Gastrocnemius medialis (tissue), 4 donors: ENCODE data around the gene EPB41L4A. TPM values are rescaled to one million over a fixed set of nuclear protein-coding genes. Genes with fewer than 3 reads are reported as not detected.

ENCODE experiments used
- ATAC-seq, 2 donors: fragments of 150-250 bp; one replicate each; pipeline ENCODE4 v1.9.1; 2016
- DNase-seq, 2 donors: peaks; one replicate each; pipeline ENCODE4 v3.0.0-alpha.2; 2019
- H3K27ac ChIP-seq, 4 donors: fragments of 200-600 bp; sonication (generic); 1 replicate in 1 of 4; 2 replicates in 3 of 4; pipeline ENCODE4 v1.5.1; 2016 to 2018; ENCODE audit warnings: mild to moderate bottlenecking in 2 of 4, moderate library complexity in 1 of 4
- H3K27me3 ChIP-seq, 3 donors: fragments of 200-600 bp; sonication (generic) in 2 of 3; 1 replicate in 1 of 3; 2 replicates in 2 of 3; pipeline versions ENCODE4 v1.5.1 to v1.6.0; 2016 to 2019; ENCODE audit warnings: mild to moderate bottlenecking in 1 of 3, moderate library complexity in 1 of 3
- H3K36me3 ChIP-seq, 2 donors: fragments of 200-600 bp; sonication (generic) in 1 of 2; one replicate each; pipeline ENCODE4 v1.5.1; 2017 to 2018
- H3K4me1 ChIP-seq, 2 donors: fragments of 200-600 bp; sonication (generic) in 1 of 2; one replicate each; pipeline ENCODE4 v1.5.1; 2016 to 2017; ENCODE audit warnings: mild to moderate bottlenecking in 2 of 2
- H3K4me3 ChIP-seq, 4 donors: fragments of 200-600 bp; sonication (generic) in 3 of 4; 1 replicate in 1 of 4; 2 replicates in 3 of 4; pipeline ENCODE4 v1.5.1; 2016 to 2019; ENCODE audit warnings: mild to moderate bottlenecking in 2 of 4
- H3K9me3 ChIP-seq, 3 donors: fragments of 200-600 bp; sonication (generic) in 2 of 3; 1 replicate in 1 of 3; 2 replicates in 2 of 3; pipeline ENCODE4 v1.5.1; 2016 to 2019
- CTCF ChIP-seq, 5 experiments: fragments of 450-650 bp in 3 of 5; fragments of 200-600 bp in 2 of 5; sonication (generic) in 2 of 5; IDR thresholded peaks in 4 of 5; conservative IDR thresholded peaks in 1 of 5; 1 replicate in 4 of 5; 2 replicates in 1 of 5; pipeline ENCODE4 v1.5.1; 2016 to 2019; ENCODE audit warnings: antibody characterized with exemption in 5 of 5, mild to moderate bottlenecking in 3 of 5, moderate library complexity in 3 of 5
- POLR2A ChIP-seq, 2 donors: fragments of 450-650 bp; IDR thresholded peaks; one replicate each; pipeline ENCODE4 v1.6.1; 2017; ENCODE audit warnings: antibody characterized with exemption in 2 of 2, mild to moderate bottlenecking in 2 of 2, moderate library complexity in 2 of 2
- in situ Hi-C, 4 donors: fragments of 200-750 bp; cut with MboI; loops; one replicate each; pipeline versions ENCODE4 v1.15.0 to v1.8.0; 2017; ENCODE audit warnings: low sequenced_read_pairs in 4 of 4
- intact Hi-C: fragments of 100-400 bp; cut with DNase I; formaldehyde crosslinking; loops from one replicate; pipeline ENCODE4 v1.15.1; 2023; ENCODE audit warnings: low total_unique reads
- total RNA-seq, 4 donors: library from RNA; depleted of rRNA; stranded (reverse); fragments of >200 nt; gene quantifications; one replicate each; pipeline versions ENCODE4 v1.1.0 to v1.2.3, GENCODE V29; 2016

EPB41L4A gene
- total RNA-seq, 4 donors from 2014 or later: 1.8 to 10.6 (median 3.8) TPM

GRCh38 chr5:112125903-112126302 lies 293.2 kb downstream of the EPB41L4A start:
- no peak for TF ChIP-seq POLR2A (IDR thresholded peaks at IDR 0.05)
- no peak for TF ChIP-seq CTCF (IDR thresholded peaks at IDR 0.05 in 4 of 5, conservative IDR thresholded peaks at IDR 0.05 in 1 of 5)
- no peaks in the 10 kb centered on the region for H3K36me3 ChIP-seq
- no peaks in the 10 kb centered on the region for H3K4me1 ChIP-seq
- no peaks in the 10 kb centered on the region for H3K27me3 ChIP-seq
- intact Hi-C loops: no loop called here
- DNase-seq (no peak), ATAC-seq (no peak)
- in situ Hi-C loops: loop anchor here in 3 of 4 donors (25.0 kb wide), 2 partner anchors 264 to 964 kb away; no protein-coding TSS in a partner anchor
- H3K4me3 ChIP-seq: no peak overlapping the region
- no peaks in the 10 kb centered on the region for H3K9me3 ChIP-seq
- H3K27ac ChIP-seq: no peak overlapping the region

DNA sequence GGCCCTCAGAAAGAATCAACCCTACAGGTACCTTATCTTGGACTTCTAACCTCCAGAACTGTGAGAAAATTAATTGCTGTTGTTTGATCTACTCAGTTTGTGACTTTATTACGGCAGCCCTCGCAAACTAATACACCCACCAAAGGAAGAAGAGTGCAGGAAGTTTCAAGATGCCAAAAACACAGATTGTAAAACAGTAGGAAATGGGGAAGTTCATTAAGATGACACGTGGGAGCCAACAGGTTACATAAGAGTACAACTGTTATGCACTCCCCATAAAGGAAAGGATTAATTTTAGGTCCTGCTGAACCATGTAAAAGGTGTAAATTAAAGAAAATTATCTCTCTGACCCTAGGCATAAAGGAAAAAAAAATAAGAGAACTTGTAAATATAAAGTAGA lies 294.3 kb downstream of the EPB41L4A start:
- H3K27me3 ChIP-seq: no peaks in the 10 kb centered on the region
- H3K9me3 ChIP-seq: no peaks in the 10 kb centered on the region
- H3K4me1 ChIP-seq: no peaks in the 10 kb centered on the region
- ATAC-seq (no peak), DNase-seq (no peak)
- intact Hi-C loops (no loop called here), in situ Hi-C loops (loop anchor here in 3 of 4 donors (25.0 kb wide), 2 partner anchors 262 to 962 kb away; no protein-coding TSS in a partner anchor)
- no peak overlapping the region for H3K4me3 ChIP-seq
- H3K36me3 ChIP-seq: no peaks in the 10 kb centered on the region
- TF ChIP-seq CTCF (IDR thresholded peaks at IDR 0.05 in 4 of 5, conservative IDR thresholded peaks at IDR 0.05 in 1 of 5) (no peak), POLR2A (IDR thresholded peaks at IDR 0.05) (no peak)
- H3K27ac ChIP-seq: no peak overlapping the region

DNA sequence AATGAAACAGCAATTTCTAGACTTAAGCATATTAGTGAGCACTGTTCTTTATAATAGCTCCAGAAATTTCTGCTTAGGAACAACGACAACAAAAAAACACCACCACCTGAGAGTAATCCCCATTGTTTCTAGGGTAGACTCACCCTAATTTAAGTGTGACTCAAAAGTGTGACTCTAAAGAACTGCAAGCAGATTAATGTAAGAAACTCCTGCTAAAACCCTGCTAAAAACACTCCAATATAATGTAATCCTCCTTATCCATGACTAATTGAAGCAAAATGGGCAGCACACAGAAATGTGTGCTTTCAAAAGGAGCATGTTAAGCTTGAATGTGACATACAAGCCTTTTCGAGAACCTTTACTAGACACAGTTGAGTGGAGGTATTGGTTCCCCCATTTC lies 296.0 kb downstream of the EPB41L4A start:
- Histone ChIP-seq H3K27ac (no peak overlapping the region), H3K4me1 (no peaks in the 10 kb centered on the region), H3K36me3 (no peaks in the 10 kb centered on the region), H3K4me3 (no peak overlapping the region), H3K9me3 (no peaks in the 10 kb centered on the region), H3K27me3 (no peaks in the 10 kb centered on the region)
- in situ Hi-C loops (no loop called here), intact Hi-C loops (no loop called here)
- no peak for ATAC-seq
- no peak for DNase-seq
- TF ChIP-seq CTCF (IDR thresholded peaks at IDR 0.05 in 4 of 5, conservative IDR thresholded peaks at IDR 0.05 in 1 of 5) (no peak), POLR2A (IDR thresholded peaks at IDR 0.05) (no peak)

DNA sequence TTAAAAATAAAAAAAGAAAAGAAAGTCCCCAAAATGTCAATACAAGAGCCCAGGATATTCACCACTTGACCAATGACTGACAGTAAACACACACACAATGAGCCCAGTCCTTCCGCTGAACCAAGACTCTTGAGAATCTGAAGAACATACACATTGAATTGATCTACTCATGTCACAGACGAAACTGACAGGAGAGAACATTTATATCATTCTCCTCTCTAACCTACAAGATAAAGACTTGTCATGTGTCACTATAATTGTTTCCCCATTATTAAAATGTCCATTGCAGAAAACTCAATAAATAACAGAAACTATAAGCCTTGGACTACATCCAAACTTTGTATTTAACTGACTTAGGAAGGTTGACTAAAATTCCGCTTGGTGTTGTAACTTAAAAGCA lies 296.7 kb downstream of the EPB41L4A start:
- Histone ChIP-seq H3K36me3 (no peaks in the 10 kb centered on the region), H3K27me3 (no peaks in the 10 kb centered on the region), H3K27ac (no peak overlapping the region), H3K4me1 (no peaks in the 10 kb centered on the region), H3K4me3 (no peak overlapping the region), H3K9me3 (no peaks in the 10 kb centered on the region)
- DNase-seq: no peak
- ATAC-seq: no peak
- in situ Hi-C loops (no loop called here), intact Hi-C loops (no loop called here)
- TF ChIP-seq POLR2A (IDR thresholded peaks at IDR 0.05) (no peak), CTCF (IDR thresholded peaks at IDR 0.05 in 4 of 5, conservative IDR thresholded peaks at IDR 0.05 in 1 of 5) (no peak)

DNA sequence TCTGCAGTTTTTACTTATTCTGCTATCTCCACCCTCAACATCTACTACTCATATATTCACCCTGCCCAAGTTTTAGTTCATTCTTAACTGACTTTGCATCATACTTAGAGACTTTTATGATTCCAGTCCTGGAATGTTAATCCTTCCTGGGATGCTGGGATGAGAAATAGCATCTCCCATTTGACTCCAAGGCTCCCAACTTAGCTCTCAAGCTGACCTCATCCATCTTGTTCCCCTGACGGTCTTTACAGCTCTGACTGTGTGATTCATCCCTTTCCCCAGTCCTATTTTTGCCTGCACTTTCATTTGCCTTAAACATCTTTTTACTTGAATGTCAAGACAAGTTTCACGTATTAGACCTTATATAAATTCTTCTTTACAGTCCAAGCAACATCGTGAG lies 297.8 kb downstream of the EPB41L4A start:
- no peak for DNase-seq
- H3K36me3 ChIP-seq: no peaks in the 10 kb centered on the region
- no peaks in the 10 kb centered on the region for H3K9me3 ChIP-seq
- H3K4me3 ChIP-seq: no peak overlapping the region
- H3K27me3 ChIP-seq: no peaks in the 10 kb centered on the region
- no peak for ATAC-seq
- intact Hi-C loops: no loop called here
- in situ Hi-C loops: no loop called here
- H3K27ac ChIP-seq: no peak overlapping the region
- TF ChIP-seq CTCF (IDR thresholded peaks at IDR 0.05 in 4 of 5, conservative IDR thresholded peaks at IDR 0.05 in 1 of 5) (no peak), POLR2A (IDR thresholded peaks at IDR 0.05) (no peak)
- H3K4me1 ChIP-seq: no peaks in the 10 kb centered on the region
